Islet precursor cell (in vitro differentiated cells): Measurements from ENCODE around the gene RNF214.
"Not testable (repeated sequence)": the region's sequence is repeated elsewhere in the genome, so short reads cannot be mapped to it uniquely, and the experiment has no call there.

Source experiments
- DNase-seq: peaks from one replicate; pipeline ENCODE4 v3.0.0-alpha.2; 2018

RNF214 gene

DNA sequence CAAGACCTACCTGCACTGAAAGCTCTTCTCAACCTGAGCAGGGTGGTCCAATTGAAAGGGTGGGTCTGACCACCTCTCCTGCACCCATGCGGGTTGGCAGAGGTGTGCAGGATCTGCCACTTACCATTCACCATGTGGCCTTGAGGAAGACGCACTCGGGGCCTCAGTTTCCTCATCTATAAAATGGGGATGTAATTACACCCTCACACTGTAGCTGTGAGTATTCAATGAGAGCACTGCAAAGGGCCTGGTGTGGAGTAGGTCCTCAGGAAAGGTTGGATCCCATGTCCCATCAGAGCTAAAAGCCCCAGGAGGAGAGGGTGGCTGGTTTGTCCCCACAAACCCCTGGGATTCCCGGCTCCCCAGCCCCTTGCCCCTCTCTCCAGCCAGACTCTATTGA lies 33.9 kb upstream of the RNF214 start:
- DNase-seq: no peak

DNA sequence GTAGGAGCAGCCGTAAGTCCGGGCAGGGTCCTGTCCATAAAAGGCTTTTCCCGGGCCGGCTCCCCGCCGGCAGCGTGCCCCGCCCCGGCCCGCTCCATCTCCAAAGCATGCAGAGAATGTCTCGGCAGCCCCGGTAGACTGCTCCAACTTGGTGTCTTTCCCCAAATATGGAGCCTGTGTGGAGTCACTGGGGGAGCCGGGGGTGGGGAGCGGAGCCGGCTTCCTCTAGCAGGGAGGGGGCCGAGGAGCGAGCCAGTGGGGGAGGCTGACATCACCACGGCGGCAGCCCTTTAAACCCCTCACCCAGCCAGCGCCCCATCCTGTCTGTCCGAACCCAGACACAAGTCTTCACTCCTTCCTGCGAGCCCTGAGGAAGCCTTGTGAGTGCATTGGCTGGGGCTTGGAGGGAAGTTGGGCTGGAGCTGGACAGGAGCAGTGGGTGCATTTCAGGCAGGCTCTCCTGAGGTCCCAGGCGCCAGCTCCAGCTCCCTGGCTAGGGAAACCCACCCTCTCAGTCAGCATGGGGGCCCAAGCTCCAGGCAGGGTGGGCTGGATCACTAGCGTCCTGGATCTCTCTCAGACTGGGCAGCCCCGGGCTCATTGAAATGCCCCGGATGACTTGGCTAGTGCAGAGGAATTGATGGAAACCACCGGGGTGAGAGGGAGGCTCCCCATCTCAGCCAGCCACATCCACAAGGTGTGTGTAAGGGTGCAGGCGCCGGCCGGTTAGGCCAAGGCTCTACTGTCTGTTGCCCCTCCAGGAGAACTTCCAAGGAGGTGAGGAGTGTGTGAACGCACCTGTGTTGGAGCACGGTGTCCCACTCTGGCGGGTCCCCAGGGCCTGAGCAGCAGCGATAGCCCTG lies 33.2 kb upstream of the RNF214 start, which contains the start of gene TAGLN:
Gene TAGLN (plus strand): TSS at position 318 of the 863 bp plus-strand sequence. CDS start 3,644 bp downstream, outside the sequence.
- DNase-seq: peak; percentile 98

DNA sequence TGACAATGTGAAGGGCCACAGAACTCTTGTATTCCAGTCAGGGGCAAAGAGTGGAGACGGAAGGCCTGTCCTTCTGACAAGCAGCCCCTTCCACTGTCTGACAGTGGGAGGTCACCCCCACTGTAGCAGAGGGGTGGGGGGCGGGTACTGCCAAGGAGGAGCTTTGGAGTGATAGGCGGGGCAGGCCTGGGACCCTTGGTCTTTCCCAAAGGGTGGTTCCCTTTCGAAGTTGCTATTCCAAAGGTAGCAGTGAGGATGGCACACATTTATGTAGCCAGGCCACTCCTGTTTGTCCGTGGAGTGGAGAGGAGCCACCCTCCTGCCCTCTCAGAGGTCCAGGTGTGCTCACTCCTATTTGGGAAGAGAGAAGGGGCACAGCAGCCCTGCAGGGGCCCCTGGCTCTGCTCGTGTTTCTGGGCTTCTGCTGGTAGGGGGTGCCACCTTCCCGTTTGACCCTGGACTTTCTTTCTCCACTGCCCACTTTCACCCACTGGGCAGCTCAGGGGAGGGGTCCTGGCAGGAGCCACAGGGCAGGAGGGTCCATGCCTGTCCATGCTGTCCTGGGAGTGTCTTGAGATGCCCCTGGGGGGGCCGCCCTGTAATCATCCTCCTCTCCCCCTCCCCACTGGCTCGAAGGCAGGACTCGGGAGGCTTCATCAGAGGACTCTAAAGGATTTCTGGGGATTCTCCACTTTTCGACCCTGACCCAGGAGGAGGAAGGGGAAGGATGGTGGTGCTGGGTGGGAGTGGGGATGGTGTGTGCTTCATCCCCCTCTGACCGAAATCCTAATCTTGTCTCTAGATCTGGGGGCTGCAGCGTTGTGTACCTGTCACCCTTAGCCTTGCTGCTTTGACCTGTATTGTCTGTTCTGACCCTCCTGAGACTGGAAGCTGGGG lies 32.3 kb upstream of the RNF214 start:
- DNase-seq: no peak

DNA sequence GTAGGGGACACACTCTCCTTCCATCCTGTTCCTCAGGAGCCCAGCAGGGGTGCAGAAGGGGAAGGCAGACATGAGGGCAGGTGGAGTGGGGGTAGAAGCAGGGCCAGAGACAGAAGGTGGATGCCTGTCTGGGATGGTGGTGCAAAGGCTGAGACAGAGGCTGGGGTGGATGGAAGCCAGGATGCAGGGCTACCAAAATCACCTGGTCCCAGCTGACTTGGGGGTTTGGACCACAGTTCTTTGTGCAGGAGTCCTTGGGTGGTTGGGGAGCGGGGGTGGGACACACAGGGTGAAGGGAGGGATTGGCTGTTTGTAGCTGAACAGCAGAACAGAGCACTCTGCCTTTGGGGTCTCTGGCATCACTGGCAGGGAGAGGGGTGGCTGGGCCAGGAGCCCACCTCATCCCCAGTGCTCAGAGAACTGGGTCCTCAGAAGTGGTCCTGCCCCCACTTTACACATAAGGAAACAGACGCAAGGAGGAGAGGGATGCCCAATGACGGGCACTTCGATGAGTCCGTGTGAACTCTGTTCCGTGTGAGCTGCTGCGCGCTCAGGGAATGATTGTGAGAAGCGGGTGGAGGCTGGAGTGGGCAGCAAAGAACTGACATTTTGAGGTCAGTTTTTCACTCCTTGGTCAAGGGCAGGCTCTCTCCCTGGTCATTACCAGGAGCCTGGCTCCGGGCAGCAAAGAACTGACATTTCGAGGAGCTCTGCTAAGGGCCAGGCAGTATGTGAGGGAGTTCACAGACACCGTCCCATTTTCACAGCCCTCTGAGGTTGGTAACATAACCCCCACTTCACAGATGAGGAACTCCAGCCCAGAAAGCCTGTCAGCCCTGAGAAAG lies 31.4 kb upstream of the RNF214 start:
- no peak for DNase-seq

DNA sequence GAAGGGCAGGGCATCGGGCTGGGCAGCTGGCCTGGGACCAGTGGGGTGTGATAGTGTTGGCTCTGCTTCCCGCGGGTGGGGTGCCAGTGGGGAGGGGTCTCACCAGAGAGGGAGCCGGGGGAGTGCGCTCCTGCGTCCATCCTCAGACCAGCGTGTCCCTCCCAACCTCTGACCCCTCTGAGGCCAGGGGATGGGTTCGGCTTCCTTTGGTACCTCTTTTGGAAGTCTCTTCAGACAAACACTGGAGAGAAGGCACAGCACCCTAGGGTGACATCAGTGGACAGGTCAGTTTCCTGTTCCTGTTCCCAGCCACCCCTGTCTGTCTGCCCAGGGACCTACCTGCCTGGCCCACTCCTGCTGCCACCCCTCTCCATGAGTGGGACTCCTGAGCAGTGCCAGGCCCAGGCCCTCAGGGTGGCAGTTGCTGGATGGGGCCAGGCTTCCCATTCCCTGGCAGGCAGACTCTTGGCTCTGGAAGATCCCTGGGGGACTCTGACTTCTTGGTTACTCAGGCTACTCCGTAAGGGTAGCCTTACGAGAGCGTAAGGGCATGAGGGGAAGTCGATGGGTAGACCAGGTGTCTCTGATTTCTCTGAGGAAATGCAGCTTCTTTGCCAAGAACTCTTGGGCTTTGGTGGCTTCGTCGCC lies 30.7 kb upstream of the RNF214 start:
- DNase-seq: no peak

DNA sequence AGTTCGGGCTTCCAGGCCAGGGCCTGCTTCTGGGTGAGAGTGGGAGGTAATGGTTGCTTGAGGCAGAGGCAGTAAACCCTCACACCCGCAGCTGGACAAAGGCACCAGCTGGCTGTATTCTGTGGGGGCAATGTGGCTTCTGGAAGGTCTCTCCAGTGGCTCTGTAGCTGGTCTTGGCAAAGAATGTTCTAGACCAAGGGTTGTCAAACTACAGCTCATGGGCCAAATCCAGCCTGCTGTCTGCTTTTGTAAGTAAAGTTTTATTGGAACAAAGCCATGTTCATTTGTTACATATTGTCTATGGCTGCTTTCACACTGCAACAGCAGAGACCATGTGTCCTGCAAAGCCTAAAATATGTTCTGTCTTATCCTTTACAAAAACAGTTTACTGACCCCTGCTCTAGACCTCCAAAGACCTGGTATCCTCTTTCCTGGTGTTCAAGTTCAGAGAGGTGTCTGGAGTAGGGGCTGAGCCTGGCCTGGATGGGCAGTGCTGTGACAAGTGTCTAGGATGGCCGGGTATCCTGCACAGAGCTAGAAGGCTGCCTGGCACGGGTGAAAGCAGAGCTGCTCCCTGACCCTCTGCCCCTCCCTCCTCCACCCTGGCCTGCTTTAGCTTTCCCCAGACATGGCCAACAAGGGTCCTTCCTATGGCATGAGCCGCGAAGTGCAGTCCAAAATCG lies 29.9 kb upstream of the RNF214 start:
- no peak for DNase-seq

DNA sequence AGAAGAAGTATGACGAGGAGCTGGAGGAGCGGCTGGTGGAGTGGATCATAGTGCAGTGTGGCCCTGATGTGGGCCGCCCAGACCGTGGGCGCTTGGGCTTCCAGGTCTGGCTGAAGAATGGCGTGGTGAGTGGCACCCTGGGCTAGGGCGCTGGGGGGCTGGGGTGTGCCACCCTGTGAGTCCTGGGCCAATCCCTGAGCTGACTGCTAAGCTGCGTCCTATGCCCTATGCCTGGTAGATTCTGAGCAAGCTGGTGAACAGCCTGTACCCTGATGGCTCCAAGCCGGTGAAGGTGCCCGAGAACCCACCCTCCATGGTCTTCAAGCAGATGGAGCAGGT lies 29.4 kb upstream of the RNF214 start:
- no peak for DNase-seq

DNA sequence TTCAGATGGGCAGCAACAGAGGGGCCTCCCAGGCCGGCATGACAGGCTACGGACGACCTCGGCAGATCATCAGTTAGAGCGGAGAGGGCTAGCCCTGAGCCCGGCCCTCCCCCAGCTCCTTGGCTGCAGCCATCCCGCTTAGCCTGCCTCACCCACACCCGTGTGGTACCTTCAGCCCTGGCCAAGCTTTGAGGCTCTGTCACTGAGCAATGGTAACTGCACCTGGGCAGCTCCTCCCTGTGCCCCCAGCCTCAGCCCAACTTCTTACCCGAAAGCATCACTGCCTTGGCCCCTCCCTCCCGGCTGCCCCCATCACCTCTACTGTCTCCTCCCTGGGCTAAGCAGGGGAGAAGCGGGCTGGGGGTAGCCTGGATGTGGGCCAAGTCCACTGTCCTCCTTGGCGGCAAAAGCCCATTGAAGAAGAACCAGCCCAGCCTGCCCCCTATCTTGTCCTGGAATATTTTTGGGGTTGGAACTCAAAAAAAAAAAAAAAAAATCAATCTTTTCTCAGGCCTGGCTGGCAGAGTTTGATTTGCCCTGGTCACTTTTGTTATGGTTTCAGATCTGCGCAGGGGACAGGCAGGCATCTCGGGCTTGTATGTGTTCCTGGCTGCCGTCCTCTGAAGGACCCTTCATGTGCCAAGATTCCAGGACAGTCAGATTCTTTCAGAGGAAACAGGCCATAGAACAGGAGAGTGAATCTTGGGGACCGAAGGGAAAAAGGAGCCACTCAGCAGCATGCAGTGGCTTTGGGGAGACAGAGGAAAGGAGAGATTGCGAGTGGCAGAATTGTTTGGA lies 28.0 kb upstream of the RNF214 start:
- no peak for DNase-seq

DNA sequence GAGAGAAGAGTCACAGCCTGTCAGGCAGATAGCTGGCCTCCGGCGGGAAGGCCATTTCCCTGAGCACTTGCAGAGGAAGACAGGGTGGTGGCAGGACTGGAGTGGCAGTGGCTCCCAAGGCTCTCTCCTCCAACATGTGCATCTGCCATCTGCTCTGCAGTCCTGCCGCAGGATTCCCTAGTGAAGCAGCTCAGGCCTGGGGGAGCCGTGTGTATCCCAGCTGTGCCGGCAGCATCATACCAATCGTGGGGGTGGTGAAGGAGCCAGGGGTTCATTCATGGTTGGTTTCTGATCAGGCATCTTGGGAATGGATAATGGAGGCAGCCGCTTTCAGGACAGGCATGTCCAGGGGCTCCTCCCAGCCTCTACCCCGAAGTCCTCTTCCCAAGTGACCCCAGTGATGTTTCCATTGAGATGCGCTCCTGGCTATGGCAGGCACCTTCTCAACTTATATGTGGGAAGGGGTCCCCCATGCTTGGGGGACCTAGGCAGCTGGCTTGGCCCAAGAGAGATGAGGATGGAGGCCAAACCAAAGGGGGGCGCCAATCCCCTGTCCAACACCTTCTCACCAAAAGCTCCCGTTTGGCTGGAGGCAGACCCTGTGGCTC lies 27.2 kb upstream of the RNF214 start:
- DNase-seq: no peak

DNA sequence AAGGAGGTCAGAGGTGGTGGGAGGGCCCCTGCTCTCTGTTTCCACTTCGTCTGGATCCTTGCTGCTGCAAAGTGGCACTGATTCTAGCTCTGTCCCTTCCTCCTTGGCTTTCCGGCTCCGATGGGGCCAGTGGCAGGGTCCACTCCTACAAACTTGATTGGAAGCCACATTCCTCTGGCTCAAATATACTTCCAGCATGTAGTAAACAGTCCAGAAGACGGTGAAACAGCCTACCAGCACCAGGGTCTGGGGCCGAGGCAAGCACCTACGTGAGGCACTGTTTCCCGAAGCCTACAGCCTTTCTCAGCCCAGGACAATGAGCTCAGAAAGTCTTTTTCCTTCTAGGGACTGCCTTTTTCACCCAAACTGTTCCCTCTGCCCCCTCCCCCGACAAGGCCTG lies 26.4 kb upstream of the RNF214 start:
- DNase-seq: not testable (repeated sequence)

DNA sequence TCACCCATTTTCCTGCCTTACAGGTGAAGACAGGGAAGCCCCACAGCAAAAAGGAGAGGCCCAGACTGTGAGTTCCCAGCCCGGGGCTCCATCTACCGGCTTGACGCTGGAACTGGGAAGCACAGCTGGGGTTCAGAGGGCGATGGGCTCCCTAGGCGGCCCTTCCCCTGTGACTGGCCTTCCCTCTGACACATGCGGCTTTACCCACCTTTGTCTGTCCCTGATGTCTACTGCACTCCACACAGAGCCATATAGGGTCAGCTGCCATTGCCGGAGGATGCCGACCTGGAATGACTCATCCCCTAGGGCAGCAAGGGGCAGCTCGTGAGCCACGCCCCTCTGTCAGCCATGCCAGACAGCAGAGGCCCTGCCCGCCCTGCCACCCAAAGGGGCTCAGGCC lies 25.6 kb upstream of the RNF214 start:
- DNase-seq: not testable (repeated sequence)

DNA sequence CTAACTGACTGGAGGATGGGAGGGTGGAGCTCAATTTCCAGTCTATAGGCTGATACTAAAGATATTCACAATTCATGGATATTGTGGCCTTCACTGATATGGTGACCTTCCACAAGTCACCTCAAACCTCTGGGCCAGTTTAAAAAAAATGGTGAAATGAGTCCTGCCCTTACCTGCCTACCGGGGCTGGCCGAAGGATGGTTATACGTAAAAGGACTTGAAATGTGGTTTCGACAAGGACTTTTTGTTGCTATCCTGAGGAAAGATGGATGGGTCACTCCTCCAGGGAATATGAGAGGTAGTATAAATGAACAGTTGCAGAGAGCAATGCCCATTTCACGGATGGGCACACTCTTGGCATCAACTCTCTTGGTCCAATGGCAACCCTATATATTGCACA lies 25.0 kb upstream of the RNF214 start:
- not testable (repeated sequence) for DNase-seq

DNA sequence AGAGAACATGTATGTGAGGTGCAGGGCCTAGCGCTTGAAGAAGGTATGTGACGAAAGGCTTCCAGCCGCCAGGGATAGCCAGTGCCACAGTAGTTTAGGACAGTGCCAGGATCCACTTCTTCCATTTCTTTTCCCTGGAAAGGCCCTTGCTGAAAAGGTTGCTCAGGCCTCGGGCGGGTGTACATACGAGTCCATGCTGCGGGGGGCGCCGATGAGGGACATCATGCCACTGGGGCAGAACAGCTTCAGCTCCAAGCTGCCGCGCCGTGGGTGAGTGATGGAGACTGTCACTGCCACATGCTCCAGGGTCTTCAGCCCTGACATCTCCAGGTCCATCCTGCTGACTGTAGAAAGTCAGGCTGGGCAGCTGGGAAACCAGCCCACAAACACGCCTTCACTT lies 23.8 kb upstream of the RNF214 start:
- DNase-seq: not testable (repeated sequence)

DNA sequence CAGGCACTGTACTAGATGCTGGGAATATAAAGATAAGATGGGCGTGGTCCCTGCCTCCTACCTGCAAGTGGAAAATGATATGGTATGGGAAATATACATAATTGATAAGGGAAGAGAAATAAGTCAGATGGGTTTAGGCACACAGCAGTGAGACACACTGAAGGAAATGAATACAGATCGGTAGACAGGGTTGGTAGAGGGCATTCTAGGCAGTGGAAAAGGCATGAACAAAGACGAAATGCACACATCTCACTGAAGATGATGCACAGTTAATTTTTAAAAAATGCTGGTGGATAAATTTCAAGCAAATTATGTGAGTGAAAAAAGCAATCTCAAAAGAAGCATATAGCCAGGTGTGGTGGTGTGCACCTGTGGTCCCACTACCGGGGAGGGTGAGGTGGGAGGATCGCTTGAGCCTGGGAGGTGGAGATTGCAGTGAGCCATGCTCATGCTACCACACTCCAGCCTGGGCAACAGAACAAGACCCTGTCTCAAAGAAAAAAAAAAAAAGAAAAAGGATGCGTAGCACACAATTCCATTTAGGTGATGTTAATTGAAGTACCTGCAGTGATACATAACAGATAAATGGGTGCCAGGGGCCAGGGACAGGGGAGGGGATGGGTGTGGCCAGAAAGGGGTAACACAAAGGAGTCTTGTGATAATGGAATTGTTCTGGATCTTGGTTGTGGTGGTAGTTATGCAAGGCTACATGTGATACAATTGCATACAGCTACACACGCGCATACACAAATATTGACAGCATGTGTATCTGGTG lies 22.9 kb upstream of the RNF214 start:
- DNase-seq: peak; percentile 71

DNA sequence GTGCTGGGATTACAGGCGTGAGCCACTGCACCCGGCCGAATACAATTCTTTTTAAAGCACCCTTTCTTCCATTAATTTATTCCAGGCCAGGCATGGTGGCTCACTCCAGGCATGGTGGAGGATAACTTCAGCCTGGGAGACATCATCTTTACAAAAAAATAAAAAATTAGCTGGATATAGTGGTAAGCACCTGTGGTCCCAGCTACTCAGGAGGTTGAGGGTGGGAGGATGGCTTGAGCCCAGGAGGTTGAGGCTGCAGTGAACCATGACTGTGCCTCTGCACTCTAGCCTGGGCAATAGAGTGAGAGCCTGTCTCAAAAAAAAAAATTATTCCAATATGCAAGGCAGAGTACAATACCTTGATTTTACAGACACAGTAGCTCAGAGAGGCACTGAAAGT lies 21.9 kb upstream of the RNF214 start:
- no peak for DNase-seq

DNA sequence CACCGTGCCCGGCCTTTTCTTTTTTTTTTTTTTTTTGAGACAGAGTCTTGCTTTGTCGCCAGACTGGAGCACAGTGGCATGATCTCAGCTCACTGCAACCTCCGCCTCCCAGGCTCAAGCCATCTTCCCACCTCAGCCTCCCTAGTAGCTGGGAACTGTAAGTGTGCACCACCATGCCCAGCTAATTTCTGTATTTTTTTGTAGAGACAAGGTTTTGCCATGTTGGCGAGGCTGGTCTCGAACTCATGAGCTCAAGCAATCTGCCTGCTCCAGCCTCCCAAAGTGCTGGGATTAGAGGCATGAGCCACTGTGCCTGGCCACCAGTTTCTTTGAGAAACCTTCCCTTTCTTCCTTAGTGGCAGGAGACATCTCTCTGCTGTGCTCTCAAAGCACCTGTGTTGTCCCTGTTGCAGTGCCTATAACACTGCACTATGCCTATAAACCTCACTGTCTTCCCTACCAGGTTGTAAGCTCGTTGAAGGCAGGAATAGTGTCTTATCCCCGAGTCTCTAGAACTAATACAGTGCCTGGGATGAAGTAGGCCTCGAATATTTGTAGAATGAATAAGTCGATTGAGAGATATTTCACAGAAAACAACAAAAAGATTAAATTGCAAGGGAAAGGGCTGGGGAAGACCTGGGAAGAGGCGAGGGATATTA lies 19.6 kb upstream of the RNF214 start:
- no peak for DNase-seq

DNA sequence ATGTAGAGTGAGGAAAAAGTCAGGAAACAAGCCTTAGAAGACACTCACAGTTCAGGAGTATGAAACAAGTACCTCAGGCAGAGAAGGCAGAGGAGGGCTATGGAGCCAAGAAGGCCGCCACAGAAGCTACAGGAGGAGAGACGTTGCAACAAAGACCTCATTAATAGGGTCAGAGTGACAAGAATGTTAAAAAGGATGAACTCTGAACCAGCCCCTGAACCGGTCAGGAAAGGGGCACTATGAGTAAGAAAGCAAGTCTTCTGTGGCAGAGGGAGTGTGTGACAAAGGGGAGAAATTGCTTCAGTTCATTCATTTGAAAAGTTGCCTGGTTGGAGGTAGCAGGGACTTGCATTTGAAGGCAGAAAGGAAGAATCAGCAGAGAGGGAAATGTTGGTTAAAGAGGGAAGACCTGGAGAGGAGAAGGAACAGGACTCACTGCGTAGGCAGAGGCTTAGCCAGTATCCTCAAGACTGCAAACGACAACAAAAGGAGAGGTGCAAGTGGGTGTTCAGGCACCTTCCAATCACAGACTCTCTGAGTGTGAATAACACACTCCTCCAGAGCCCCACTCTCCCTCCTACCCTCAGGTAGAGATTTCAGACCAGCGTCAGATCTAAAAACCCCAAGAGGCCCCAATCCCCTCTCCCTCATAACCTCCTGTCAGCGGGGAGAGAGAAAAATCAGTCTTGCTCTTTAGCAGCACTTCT lies 17.9 kb upstream of the RNF214 start:
- no peak for DNase-seq
